GM19099 (cell line): ENCODE measurements around the gene RHBDL1.

ENCODE experiments used
- POLR2A ChIP-seq: IDR thresholded peaks from 3 replicates; pipeline ENCODE4 v1.6.1; 2011; ENCODE audit warnings: low read depth; ENCODE audit not compliant: insufficient read length; ENCODE audit errors: extremely low read depth

Gene RHBDL1

DNA sequence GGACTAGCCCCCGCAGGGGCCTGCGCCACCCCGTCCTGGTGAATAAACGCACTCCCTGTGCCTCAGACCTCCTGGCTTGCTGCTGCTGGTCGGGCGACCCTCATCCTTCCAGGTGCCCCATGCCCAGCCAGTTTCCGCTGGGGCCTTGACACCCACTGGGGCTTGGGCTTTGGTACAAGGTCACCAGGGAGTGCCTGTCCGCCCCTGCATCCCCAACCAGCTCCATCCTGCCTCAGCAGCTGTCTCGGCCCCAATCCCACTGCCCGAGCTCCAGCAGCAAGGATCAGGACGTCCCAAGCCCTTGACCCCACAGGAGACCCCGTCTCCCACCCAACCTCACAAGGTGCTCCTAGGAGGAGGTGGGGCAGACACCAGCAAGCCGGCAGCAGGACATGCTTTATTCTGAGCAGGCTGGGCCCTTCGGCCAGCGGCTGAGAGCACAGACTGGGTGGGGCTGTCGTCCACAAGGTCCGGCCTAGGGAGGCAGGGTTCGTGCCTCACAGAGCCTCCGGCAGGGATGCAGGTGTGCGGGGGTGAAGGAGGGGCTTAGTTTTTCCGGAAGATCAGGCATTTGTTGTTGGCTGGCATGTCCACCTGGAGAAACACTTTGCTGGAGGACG lies 41.3 kb upstream of the RHBDL1 start:
- no peak for TF ChIP-seq POLR2A

DNA sequence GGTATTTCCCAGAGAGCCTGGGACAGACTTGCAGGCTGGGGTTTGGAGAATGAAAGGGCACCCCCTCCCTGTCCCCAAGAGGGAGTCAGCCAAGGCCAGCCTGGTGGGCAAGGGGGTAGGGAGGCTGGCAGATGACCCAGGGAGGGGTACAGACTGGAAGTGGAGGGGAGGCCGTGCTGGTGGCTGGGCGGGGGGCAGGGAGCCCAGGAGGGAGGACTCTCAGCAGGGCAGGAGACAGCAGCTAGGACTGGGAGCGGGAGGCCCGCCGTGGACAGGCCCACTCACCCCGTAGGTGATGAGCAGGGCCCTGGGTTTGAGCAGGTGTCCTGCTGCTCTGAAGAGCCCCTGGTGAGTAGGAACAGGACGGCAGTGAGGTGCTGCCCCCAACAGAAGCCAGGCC lies 40.5 kb upstream of the RHBDL1 start:
- no peak for TF ChIP-seq POLR2A

DNA sequence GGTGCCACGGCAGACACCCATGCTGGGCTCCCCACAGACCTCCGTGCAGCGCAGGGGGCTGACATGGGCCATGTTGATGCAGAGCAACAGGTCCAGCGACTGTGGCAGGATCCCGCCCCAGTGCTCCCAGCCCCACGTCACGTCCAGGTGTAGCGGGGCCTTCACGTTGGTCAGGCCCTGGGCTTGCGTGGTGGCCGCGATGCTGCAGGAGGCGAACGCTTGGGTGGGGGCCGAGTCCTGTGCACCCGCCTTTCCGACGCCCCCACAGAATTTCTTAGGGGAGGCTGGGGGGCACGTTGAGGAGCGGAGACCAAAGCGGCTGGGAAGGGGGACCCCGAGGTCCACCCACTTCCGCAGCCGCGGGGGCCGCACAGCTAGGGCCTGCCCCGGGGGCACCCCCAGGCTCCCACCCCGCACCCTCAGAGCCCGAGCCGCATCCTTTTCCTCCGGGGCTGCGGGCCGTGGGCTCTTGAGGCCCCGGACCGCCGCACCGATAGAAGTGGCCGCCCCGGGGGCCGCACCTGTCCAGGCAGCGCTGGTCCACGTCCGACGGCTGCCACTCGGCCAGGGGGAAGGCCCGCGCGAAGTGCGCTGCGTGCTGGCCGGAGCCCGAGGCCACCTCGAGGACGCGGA lies 39.8 kb upstream of the RHBDL1 start:
- no peak for TF ChIP-seq POLR2A

DNA sequence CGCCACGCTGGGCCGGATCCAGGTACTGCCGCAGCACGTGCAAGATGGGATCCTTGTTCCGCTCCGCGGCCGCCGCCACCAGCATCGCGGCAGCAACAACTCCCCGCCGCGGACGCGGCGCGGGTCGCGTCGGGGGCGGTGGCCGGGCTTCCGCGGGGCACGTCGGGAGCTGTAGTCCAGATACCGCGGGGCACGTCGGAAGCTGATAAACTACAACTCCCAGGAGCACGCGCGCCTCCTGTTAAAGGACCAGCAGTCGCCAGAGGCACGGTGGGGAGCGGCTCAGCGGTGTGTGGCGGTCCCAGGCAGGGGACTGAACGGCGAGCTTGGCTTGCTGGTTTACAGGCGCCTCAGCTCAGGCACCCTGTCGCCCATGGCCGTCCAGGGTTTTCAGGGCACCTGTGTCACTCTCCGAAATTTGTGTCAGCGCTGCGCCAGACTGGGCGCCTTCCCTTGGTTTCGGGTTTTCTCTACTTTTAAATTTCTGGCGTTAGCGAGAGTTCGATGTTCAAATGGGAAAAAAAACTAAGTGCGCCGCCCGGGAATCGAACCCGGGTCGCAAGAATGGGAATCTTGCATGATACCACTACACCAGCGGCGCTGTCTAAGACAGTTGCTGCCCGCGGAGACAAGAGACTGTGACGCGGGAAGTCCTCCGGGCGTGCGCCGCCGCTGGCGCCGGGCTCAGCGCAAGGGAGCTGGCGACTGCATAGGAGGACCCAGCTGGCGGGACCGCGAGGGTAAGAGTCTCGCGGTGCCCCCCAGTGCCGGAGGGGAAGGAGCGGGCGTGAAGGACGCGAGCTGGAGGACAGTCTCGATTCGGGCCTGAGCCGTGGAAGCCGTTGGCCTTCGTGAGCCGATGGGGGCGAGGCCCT lies 39.0 kb upstream of the RHBDL1 start, which contains the start of gene METTL26:
Gene METTL26 (minus strand): TSS at position 100 of the 875 bp plus-strand sequence. CDS start 15 bp downstream, at position 85.
- peak; percentile 79 for TF ChIP-seq POLR2A

DNA sequence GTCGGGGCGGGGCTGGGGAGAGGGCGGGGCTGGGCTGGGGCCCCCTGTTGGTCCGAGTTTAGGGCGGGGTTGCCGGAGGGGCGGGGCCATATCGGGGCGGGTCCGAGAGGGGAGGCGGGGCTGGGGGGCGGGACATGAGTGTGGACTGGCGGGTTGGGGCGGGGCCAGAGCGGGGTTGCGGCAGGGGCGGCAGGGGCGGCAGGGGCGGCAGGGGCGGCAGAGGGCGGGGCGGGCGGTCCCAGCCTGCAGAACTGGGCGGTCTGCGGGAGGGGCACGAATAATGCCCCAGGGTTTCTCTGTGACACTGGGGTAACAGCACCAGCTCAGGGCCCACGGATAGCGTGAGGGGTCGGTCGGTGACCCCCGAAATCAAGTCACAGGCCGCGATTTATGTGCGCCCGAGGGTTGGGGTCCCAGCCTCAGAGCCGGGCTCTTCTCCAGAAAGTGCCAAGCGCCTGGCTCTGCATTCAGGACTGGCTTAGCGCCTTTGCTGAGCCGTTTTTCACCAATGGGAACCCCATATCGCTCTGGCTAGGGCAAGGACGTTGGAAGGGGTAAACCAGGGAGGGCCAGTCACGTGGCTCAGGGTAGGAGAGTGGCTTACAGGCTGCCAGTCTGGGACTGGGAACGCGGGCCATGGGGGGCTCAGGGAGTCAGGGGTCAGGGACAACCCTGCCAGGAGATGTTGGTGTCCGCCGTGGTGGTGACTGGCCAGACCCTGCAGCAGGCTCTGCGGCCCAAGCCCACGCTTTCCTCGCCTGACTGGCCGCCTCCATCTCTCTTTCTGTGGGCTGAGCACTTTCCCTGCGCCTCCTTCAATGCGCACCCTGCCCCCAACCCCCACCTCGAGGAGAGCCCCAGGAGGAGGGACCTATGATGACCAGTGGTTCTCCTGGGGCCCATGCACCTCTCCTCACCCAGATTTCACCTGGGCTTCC lies 38.1 kb upstream of the RHBDL1 start:
- TF ChIP-seq POLR2A: no peak

DNA sequence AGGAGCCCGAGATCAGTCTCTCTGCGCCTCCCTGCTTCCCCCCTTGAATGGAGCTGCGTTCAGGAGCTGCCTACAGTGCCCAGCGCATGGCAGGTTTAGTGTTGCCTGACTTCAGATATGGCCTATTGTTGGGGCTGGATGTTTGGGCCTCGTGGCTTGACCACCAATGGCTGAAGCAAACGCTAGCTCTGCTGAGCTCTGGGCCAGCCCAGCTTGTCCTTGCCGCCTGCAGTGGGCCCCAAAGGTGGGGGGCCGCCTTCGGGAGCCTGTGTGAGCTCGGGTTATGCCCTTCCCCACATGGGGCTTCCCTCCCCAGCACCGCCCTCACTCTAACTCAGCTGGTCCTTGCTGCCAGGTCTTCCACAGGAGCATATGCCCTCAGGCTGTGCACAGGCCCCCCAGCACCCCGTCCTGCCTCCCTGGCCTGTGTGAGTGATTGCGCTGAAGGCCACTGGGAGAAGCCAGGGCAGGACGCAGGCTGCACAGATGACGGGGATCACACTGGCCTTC lies 37.4 kb upstream of the RHBDL1 start:
- TF ChIP-seq POLR2A: no peak

DNA sequence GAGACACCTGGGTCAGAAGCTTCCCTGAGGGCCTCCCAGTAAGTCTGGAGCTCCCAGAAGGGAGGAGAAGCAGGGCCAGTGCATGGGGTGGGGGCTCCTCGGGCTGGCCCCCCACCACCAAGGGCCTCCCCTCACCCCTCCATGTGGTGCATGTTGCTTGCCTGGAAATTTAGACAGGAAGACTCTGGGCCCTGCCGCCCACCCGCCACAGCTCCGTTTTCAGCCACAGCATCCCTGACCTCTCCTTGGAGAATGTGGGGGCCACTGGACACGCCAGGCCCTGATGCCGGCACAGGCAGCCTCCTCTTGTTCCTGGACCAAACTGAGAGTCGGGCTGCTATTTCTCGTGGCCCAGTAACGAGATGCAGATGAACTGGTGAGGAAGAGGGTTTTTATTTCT lies 36.6 kb upstream of the RHBDL1 start:
- no peak for TF ChIP-seq POLR2A

DNA sequence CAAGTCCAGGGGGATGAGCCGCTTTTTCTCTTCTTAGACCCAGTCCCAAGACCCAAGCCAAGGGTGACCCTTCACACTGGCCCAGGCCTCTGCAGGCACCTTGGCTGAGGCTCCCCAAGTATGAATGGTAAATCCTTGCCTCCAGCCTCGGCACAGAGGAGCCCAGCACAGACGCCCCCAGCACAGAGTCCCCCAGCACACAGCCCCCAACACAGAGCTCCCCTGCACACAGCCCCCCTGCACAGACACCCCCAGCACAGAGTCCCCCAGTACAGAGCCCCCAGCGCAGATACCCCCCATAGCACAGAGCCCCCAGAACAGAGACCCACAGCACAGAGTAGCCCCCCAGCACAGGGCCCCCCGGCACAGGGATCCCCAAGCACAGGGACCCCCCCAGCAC lies 34.9 kb upstream of the RHBDL1 start:
- TF ChIP-seq POLR2A: no peak

DNA sequence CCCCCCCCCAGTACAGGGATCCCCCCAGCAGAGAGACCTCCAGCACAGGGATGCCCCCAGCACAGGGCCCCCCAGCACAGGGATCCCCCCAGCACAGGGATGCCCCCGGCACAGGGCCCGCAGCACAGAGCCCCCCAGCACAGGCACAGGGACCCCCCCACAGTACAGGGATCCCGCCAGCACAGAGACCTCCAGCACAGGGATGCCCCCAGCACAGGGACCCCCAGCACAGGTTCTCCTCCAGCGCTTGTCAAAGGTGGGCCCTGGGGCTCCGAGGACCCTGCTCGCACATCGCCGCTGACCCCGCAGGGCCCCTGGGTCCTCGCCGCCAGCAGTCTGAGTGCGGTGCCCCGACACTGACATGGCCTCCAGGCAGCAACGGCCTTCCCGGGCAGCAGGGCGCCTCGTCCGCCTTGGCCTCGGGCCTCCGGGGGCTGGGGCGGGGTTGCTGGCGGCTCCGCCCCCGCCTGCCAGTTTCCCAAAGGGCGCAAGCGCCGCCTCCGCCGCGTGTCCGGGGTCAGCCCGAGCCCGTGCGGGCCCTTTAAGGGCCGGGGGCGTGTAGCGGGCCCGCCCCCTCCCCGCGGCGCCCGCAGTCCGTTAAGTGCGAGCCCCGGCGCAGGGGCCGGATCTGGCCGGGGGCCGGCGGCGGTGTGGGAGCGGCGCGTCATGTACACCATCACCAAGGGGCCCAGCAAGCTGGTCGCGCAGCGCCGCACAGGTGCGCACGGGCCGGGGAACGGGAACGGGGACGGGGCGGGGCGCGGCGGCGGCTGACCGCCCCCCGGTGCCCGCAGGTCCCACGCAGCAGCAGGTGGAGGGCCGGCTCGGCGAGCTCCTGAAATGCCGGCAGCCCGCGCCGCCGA lies 33.9 kb upstream of the RHBDL1 start, which contains the start of gene MCRIP2:
Gene MCRIP2 (plus strand): TSS at position 503 of the 863 bp plus-strand sequence. CDS start 164 bp downstream, at position 667.
- peak; percentile 74 for TF ChIP-seq POLR2A

DNA sequence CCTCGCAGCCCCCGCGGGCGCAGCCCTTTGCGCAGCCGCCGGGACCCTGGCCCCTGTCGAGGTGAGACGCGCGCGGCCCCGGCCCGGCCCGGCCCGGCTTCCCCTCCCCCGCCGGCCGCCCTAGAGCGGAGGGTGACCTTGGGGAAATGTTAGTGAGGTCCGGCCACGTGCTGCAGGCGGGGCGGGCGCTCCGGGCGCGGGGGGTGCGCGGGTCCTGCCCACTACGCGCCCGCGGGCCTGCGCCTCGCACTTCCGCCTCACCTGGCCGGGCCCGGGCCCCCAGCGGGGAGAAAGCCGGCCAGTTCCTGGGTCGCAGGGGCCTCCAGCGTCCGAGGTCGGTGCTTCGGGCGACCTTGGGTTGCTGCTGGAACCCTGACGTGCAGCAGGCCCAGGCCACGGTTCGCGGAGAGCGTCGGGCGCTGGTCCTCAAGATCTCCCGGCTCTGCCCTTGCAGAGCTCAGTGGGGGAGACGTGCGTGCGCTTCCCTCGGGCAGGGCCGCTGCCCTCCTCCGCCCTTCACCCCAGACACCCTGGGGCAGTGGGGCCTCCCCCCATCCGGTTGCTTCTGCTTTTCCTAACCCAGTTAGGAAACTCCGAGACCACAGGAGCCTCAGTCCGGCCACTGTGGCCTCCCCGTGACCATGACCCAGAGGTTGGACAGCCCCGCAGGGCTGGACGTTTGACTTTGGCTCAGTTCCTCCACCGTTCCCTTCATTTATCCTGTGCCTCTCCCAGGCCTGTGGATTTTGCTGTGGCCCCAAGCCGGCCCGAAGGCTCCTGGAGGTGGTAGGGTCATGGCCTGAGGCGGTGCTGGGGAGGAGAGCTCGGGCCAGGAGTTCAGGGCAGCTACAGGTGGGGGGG lies 33.1 kb upstream of the RHBDL1 start:
- TF ChIP-seq POLR2A: peak; percentile 43

DNA sequence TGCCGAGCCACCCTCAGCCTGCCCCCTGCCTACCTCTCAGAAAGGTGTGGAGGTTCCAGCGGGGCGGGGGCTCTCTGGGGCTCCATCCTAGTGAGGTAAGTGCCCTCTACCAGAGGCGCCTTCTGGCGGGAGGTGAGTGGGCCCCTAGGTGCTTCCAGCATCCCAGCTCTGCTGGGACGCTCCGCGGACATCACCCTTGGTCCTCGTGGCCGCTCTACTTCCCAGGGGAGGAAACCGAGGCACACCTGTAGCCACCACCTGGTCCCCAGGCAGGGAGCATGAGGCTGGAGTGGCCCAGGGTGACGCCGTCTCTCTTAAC lies 32.5 kb upstream of the RHBDL1 start:
- TF ChIP-seq POLR2A: no peak

DNA sequence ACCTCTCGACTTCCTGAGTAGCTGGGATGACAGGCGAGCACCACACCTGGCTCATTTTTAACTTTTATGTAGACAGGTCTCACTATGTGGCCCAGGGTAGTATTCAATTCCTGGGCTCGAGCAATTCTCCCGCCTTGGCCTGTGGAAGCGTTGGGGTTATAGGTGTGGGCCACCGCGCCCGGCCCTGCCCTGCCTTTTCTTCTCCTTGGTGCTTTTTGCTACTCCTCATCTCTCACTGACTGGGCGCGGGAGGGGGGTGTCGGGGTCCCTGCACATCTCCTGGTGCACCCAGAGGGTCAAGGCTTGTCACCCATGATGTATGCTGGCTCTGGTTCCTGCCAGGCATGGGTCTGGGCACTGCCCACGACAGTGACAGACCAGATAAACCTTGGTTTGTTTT lies 30.9 kb upstream of the RHBDL1 start:
- TF ChIP-seq POLR2A: no peak
